GM19099 (cell line): ENCODE data around the gene PLCH2.

Experiments
- POLR2A ChIP-seq: IDR thresholded peaks from 3 replicates; pipeline ENCODE4 v1.6.1; 2011; ENCODE audit warnings: low read depth; ENCODE audit not compliant: insufficient read length; ENCODE audit errors: extremely low read depth

PLCH2 gene

GRCh38 chr1:2476061-2476999 lies at the start of gene PLCH2:
Gene PLCH2 (plus strand): TSS chr1:2476289. CDS start chr1:2476589, 300 bp downstream.
- no peak for TF ChIP-seq POLR2A

- TF ChIP-seq POLR2A, result no peak
Observed at GRCh38 chr1:2426540-2426939, 49.5 kb upstream of the PLCH2 start.

GRCh38 chr1:2427051-2427450 lies 49.0 kb upstream of the PLCH2 start:
- no peak for TF ChIP-seq POLR2A

- TF ChIP-seq POLR2A, result no peak
Observed at GRCh38 chr1:2427976-2428375, 48.1 kb upstream of the PLCH2 start.

- TF ChIP-seq POLR2A, result no peak
Observed at GRCh38 chr1:2428490-2428889, 47.6 kb upstream of the PLCH2 start.

- TF ChIP-seq POLR2A, result no peak
Observed at GRCh38 chr1:2429780-2430591, 46.1 kb upstream of the PLCH2 start.

- no peak for TF ChIP-seq POLR2A
Observed at GRCh38 chr1:2430592-2430973, 45.5 kb upstream of the PLCH2 start.

GRCh38 chr1:2431103-2431502 lies 45.0 kb upstream of the PLCH2 start:
- no peak for TF ChIP-seq POLR2A

GRCh38 chr1:2431518-2431917 lies 44.6 kb upstream of the PLCH2 start:
- no peak for TF ChIP-seq POLR2A

- no peak for TF ChIP-seq POLR2A
Observed at GRCh38 chr1:2432441-2432844, 43.6 kb upstream of the PLCH2 start.

- TF ChIP-seq POLR2A, result no peak
Observed at GRCh38 chr1:2433196-2433595, 42.9 kb upstream of the PLCH2 start.

- TF ChIP-seq POLR2A, result no peak
Observed at GRCh38 chr1:2433936-2434655, 42.0 kb upstream of the PLCH2 start.

- TF ChIP-seq POLR2A, result no peak
Observed at GRCh38 chr1:2435091-2435490, 41.0 kb upstream of the PLCH2 start.

GRCh38 chr1:2435746-2436355 lies 40.2 kb upstream of the PLCH2 start:
- TF ChIP-seq POLR2A, result no peak

- TF ChIP-seq POLR2A, result no peak
Observed at GRCh38 chr1:2436876-2437275, 39.2 kb upstream of the PLCH2 start.
